NCI-H1417 (cell line): Measurements from ENCODE around the gene SCN2A.
"Not testable (repeated sequence)": the region's sequence is repeated elsewhere in the genome, so short reads cannot be mapped to it uniquely, and the experiment has no call there.

Experiments
- DNase-seq, 3 experiments: peaks; one replicate each; lab custom pipeline; 2025; lab: John Stamatoyannopoulos, UW

SCN2A gene

GRCh38 chr2:165313509-165313908 is 74.3 kb downstream of the SCN2A start:
- DNase-seq: no peak

GRCh38 chr2:165328272-165328671 is 89.1 kb downstream of the SCN2A start:
- DNase-seq: no peak

GRCh38 chr2:165344276-165344675 is 105.1 kb downstream of the SCN2A start:
- DNase-seq: not testable (repeated sequence)

GRCh38 chr2:165348441-165348840 is 109.2 kb downstream of the SCN2A start:
- no peak for DNase-seq

- no peak for DNase-seq
Measured at GRCh38 chr2:165349181-165349580, 110.0 kb downstream of the SCN2A start.

- DNase-seq: no peak
Measured at GRCh38 chr2:165357758-165358157, 118.5 kb downstream of the SCN2A start.

GRCh38 chr2:165361514-165361913 is 122.3 kb downstream of the SCN2A start:
- DNase-seq: no peak

- DNase-seq: no peak
Measured at GRCh38 chr2:165369131-165369897, 130.1 kb downstream of the SCN2A start.

GRCh38 chr2:165369898-165370296 is 130.7 kb downstream of the SCN2A start:
- peak in 1 of 3 experiments; percentile 36 for DNase-seq

- peak; percentile 15 to 92 (median 61) for DNase-seq
Measured at GRCh38 chr2:165371356-165371755, 132.1 kb downstream of the SCN2A start.

- DNase-seq: no peak
Measured at GRCh38 chr2:165373278-165374010, 134.2 kb downstream of the SCN2A start.

- DNase-seq: peak in 2 of 3 experiments; percentile 15 to 50
Measured at GRCh38 chr2:165376571-165376975, 137.4 kb downstream of the SCN2A start.

GRCh38 chr2:165382362-165382761 is 143.1 kb downstream of the SCN2A start:
- no peak for DNase-seq

GRCh38 chr2:165390875-165391274 is 151.7 kb downstream of the SCN2A start:
- peak; percentile 9 to 66 (median 20) for DNase-seq

- DNase-seq: no peak
Measured at GRCh38 chr2:165391791-165392190, 152.6 kb downstream of the SCN2A start.

- DNase-seq: not testable (repeated sequence)
Measured at GRCh38 chr2:165398603-165399002, 159.4 kb downstream of the SCN2A start.

- DNase-seq: peak; percentile 2 to 88 (median 54)
Measured at GRCh38 chr2:165401285-165401852, 162.2 kb downstream of the SCN2A start.

GRCh38 chr2:165402162-165402561 is 162.9 kb downstream of the SCN2A start:
- no peak for DNase-seq

- DNase-seq: peak in 2 of 3 experiments; percentile 1 to 9
Measured at GRCh38 chr2:165406173-165406572, 167.0 kb downstream of the SCN2A start.

- no peak for DNase-seq
Measured at GRCh38 chr2:165407466-165407865, 168.3 kb downstream of the SCN2A start.

- DNase-seq: no peak
Measured at GRCh38 chr2:165408186-165408585, 169.0 kb downstream of the SCN2A start.

GRCh38 chr2:165410276-165410675 is 171.1 kb downstream of the SCN2A start:
- no peak for DNase-seq

GRCh38 chr2:165414187-165414586 is 175.0 kb downstream of the SCN2A start:
- no peak for DNase-seq
